ENCODE results near the gene SYK. TPM values are rescaled to one million over a fixed set of nuclear protein-coding genes. Genes with fewer than 3 reads are reported as not detected.
"Not testable (repeated sequence)": the region's sequence is repeated elsewhere in the genome, so short reads cannot be mapped to it uniquely, and the experiment has no call there.

SYK gene
- total RNA-seq, 3 donors from 2014 or later: 0.48 to 3.8 (median 0.63) TPM

GRCh38 chr9:90807006-90807405 is 5.4 kb downstream of the SYK start:
- Mint-ChIP-seq H3K27me3 (ENCODE audit: low read depth) (peaks cover 51% of the 10 kb centered on the region), H3K4me1 (ENCODE audit: low read depth) (peaks cover 11% of the 10 kb centered on the region), H3K4me3 (no peak overlapping the region), H3K36me3 (ENCODE audit: insufficient read depth) (no peaks in the 10 kb centered on the region), H3K9me3 (no peaks in the 10 kb centered on the region)
- DNase-seq (no peak), ATAC-seq (no peak)

- H3K9me3 Mint-ChIP-seq: no peaks in the 10 kb centered on the region
- peaks cover 40% of the 10 kb centered on the region for H3K27me3 Mint-ChIP-seq (ENCODE audit: low read depth)
- H3K36me3 Mint-ChIP-seq (ENCODE audit: insufficient read depth): no peaks in the 10 kb centered on the region
- ATAC-seq (no peak), DNase-seq (no peak)
- H3K4me1 Mint-ChIP-seq (ENCODE audit: low read depth): peaks cover 9% of the 10 kb centered on the region
- H3K4me3 Mint-ChIP-seq: no peak overlapping the region
Observed at GRCh38 chr9:90808398-90808797, 6.8 kb downstream of the SYK start.

GRCh38 chr9:90808890-90809685 is 7.5 kb downstream of the SYK start:
- Mint-ChIP-seq H3K36me3 (ENCODE audit: insufficient read depth) (no peaks in the 10 kb centered on the region), H3K4me3 (no peak overlapping the region), H3K4me1 (ENCODE audit: low read depth) (peaks cover 9% of the 10 kb centered on the region), H3K9me3 (no peaks in the 10 kb centered on the region), H3K27me3 (ENCODE audit: low read depth) (peaks cover 38% of the 10 kb centered on the region)
- DNase-seq: no peak
- no peak for ATAC-seq

- no peak overlapping the region for H3K4me3 Mint-ChIP-seq
- peaks cover 17% of the 10 kb centered on the region for H3K4me1 Mint-ChIP-seq (ENCODE audit: low read depth)
- no peaks in the 10 kb centered on the region for H3K9me3 Mint-ChIP-seq
- no peak for ATAC-seq
- peaks cover 29% of the 10 kb centered on the region for H3K27me3 Mint-ChIP-seq (ENCODE audit: low read depth)
- DNase-seq: no peak
- no peaks in the 10 kb centered on the region for H3K36me3 Mint-ChIP-seq (ENCODE audit: insufficient read depth)
Observed at GRCh38 chr9:90810691-90811090, 9.1 kb downstream of the SYK start.

GRCh38 chr9:90813046-90813445 is 11.4 kb downstream of the SYK start:
- peaks cover 26% of the 10 kb centered on the region for H3K27me3 Mint-ChIP-seq (ENCODE audit: low read depth)
- ATAC-seq (no peak), DNase-seq (no peak)
- no peak overlapping the region for H3K4me3 Mint-ChIP-seq
- no peaks in the 10 kb centered on the region for H3K36me3 Mint-ChIP-seq (ENCODE audit: insufficient read depth)
- peaks cover 21% of the 10 kb centered on the region for H3K4me1 Mint-ChIP-seq (ENCODE audit: low read depth)
- H3K9me3 Mint-ChIP-seq: peaks cover 4% of the 10 kb centered on the region

- H3K27me3 Mint-ChIP-seq (ENCODE audit: low read depth): peaks cover 21% of the 10 kb centered on the region
- peaks cover 20% of the 10 kb centered on the region for H3K4me1 Mint-ChIP-seq (ENCODE audit: low read depth)
- no peak for ATAC-seq
- H3K4me3 Mint-ChIP-seq: no peak overlapping the region
- no peaks in the 10 kb centered on the region for H3K36me3 Mint-ChIP-seq (ENCODE audit: insufficient read depth)
- no peak for DNase-seq
- peaks cover 4% of the 10 kb centered on the region for H3K9me3 Mint-ChIP-seq
Observed at GRCh38 chr9:90813523-90813922, 11.9 kb downstream of the SYK start.

- ATAC-seq (no peak), DNase-seq (no peak)
- peaks cover 14% of the 10 kb centered on the region for H3K27me3 Mint-ChIP-seq (ENCODE audit: low read depth)
- H3K4me1 Mint-ChIP-seq (ENCODE audit: low read depth): peaks cover 17% of the 10 kb centered on the region
- H3K36me3 Mint-ChIP-seq (ENCODE audit: insufficient read depth): no peaks in the 10 kb centered on the region
- peaks cover 4% of the 10 kb centered on the region for H3K9me3 Mint-ChIP-seq
- no peak overlapping the region for H3K4me3 Mint-ChIP-seq
Observed at GRCh38 chr9:90814355-90814754, 12.7 kb downstream of the SYK start.

GRCh38 chr9:90815183-90815943 is 13.7 kb downstream of the SYK start:
- H3K27me3 Mint-ChIP-seq (ENCODE audit: low read depth): peaks cover 4% of the 10 kb centered on the region
- no peak for DNase-seq
- peaks cover 17% of the 10 kb centered on the region for H3K4me1 Mint-ChIP-seq (ENCODE audit: low read depth)
- H3K9me3 Mint-ChIP-seq: peaks cover 4% of the 10 kb centered on the region
- ATAC-seq: peak; percentile 53 to 54
- no peaks in the 10 kb centered on the region for H3K36me3 Mint-ChIP-seq (ENCODE audit: insufficient read depth)
- H3K4me3 Mint-ChIP-seq: peak overlapping the region; percentile 33

GRCh38 chr9:90815944-90816357 is 14.3 kb downstream of the SYK start:
- ATAC-seq (no peak), DNase-seq (no peak)
- Mint-ChIP-seq H3K36me3 (ENCODE audit: insufficient read depth) (no peaks in the 10 kb centered on the region), H3K4me3 (no peak overlapping the region), H3K9me3 (peaks cover 4% of the 10 kb centered on the region), H3K27me3 (ENCODE audit: low read depth) (peaks cover 3% of the 10 kb centered on the region), H3K4me1 (ENCODE audit: low read depth) (peaks cover 17% of the 10 kb centered on the region)

GRCh38 chr9:90816690-90817089 is 15.1 kb downstream of the SYK start:
- Mint-ChIP-seq H3K4me1 (ENCODE audit: low read depth) (peaks cover 17% of the 10 kb centered on the region), H3K36me3 (ENCODE audit: insufficient read depth) (no peaks in the 10 kb centered on the region), H3K4me3 (no peak overlapping the region), H3K27me3 (ENCODE audit: low read depth) (peaks cover 4% of the 10 kb centered on the region), H3K9me3 (peaks cover 4% of the 10 kb centered on the region)
- DNase-seq (no peak), ATAC-seq (no peak)

GRCh38 chr9:90818279-90818678 is 16.7 kb downstream of the SYK start:
- peaks cover 4% of the 10 kb centered on the region for H3K9me3 Mint-ChIP-seq
- H3K4me3 Mint-ChIP-seq: no peak overlapping the region
- DNase-seq: no peak
- H3K27me3 Mint-ChIP-seq (ENCODE audit: low read depth): peaks cover 10% of the 10 kb centered on the region
- no peak for ATAC-seq
- H3K36me3 Mint-ChIP-seq (ENCODE audit: insufficient read depth): no peaks in the 10 kb centered on the region
- peaks cover 17% of the 10 kb centered on the region for H3K4me1 Mint-ChIP-seq (ENCODE audit: low read depth)

GRCh38 chr9:90820406-90820805 is 18.8 kb downstream of the SYK start:
- not testable (repeated sequence) for H3K4me1 Mint-ChIP-seq (ENCODE audit: low read depth); DNase-seq; ATAC-seq; H3K36me3 Mint-ChIP-seq (ENCODE audit: insufficient read depth); H3K9me3 Mint-ChIP-seq; H3K27me3 Mint-ChIP-seq (ENCODE audit: low read depth); H3K4me3 Mint-ChIP-seq

- not testable (repeated sequence) for H3K4me1 Mint-ChIP-seq (ENCODE audit: low read depth); DNase-seq; ATAC-seq; H3K9me3 Mint-ChIP-seq; H3K36me3 Mint-ChIP-seq (ENCODE audit: insufficient read depth); H3K4me3 Mint-ChIP-seq
- peaks cover 11% of the 10 kb centered on the region for H3K27me3 Mint-ChIP-seq (ENCODE audit: low read depth)
Observed at GRCh38 chr9:90821236-90821635, 19.6 kb downstream of the SYK start.

- H3K4me3 Mint-ChIP-seq: no peak overlapping the region
- no peak for ATAC-seq
- no peaks in the 10 kb centered on the region for H3K36me3 Mint-ChIP-seq (ENCODE audit: insufficient read depth)
Observed at GRCh38 chr9:90821697-90822096, 20.1 kb downstream of the SYK start.

GRCh38 chr9:90822866-90823265 is 21.2 kb downstream of the SYK start:
- peaks cover 16% of the 10 kb centered on the region for H3K27me3 Mint-ChIP-seq (ENCODE audit: low read depth)
- DNase-seq (no peak), ATAC-seq (no peak)
- no peaks in the 10 kb centered on the region for H3K9me3 Mint-ChIP-seq
- no peak overlapping the region for H3K4me3 Mint-ChIP-seq
- no peaks in the 10 kb centered on the region for H3K36me3 Mint-ChIP-seq (ENCODE audit: insufficient read depth)
- peaks cover 2% of the 10 kb centered on the region for H3K4me1 Mint-ChIP-seq (ENCODE audit: low read depth)

More at GRCh38 chr9:90821697-90822096, 20.1 kb downstream of the SYK start:
- no peak for DNase-seq
- peaks cover under 1% of the 10 kb centered on the region for H3K9me3 Mint-ChIP-seq
- H3K4me1 Mint-ChIP-seq (ENCODE audit: low read depth): no peaks in the 10 kb centered on the region
- peaks cover 13% of the 10 kb centered on the region for H3K27me3 Mint-ChIP-seq (ENCODE audit: low read depth)
